Activated T-helper 1 cell treated with anti-CD3 and anti-CD28 coated beads, Interleukin-2, amount 50 U/mL, for 16 hours (primary cell): ENCODE data around the gene KLF7.

Experiments
- DNase-seq, 2 donors: peaks; one replicate each; pipeline ENCODE4 v3.0.0-alpha.2; 2020; ENCODE audit warnings: low read depth in 1 of 2, low spot score in 1 of 2

KLF7 gene

DNA sequence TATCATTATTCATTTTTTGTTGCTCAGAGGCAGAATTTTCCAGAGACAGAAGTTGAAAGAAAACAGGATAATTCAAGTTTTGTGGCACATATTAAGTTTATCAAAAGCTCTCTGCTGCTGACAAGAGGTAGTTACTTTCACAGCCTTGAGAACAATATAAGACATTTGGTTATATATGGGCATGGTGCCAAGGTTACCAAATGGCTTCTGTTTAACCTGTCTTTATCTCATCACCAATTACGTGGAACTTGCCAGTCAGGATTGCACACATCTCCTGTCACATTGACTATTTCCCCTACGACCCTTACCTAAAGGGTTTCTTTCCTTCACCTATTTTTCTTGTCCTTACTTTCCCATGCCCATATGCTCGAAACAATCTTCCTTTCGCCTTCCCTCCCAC is 35.9 kb downstream of the KLF7 start:
- no peak for DNase-seq

GRCh38 chr2:207128867-207129266 is 36.9 kb downstream of the KLF7 start:
- DNase-seq, result no peak

- DNase-seq, result no peak
These were observed 38.9 kb downstream of the KLF7 start for GRCh38 chr2:207126724-207127308.

DNA sequence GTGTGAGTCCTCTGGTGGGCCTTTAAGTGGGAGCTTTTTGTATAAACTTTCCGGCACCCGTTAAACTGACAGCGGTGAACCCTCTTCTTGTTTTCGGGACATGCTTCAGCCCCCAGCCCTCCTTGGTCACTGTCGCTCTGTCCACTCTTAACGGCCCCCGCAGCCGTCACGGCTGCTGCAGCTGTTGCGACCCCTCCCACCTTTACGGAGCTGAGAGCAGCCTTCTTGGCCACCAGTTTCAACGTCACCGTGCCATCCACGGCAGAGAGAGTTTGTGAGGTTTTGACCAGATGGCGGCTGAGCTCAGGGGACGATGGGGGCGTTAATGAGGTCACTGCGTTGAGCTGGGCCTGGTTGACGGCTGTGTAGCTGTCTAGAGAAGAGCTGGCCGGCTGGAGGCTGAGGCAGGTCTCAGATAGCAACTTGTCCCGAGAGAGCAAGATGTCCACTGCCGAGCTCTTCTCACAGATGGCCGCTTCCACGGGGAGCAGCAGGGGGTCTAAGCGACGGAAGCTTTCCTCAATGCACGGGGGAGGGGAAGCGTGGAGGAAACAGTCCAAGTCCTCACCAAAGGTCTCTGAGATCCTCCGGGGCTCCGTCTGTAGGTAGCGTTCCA is 41.9 kb downstream of the KLF7 start:
- no peak for DNase-seq

GRCh38 chr2:207123335-207123744 is 42.4 kb downstream of the KLF7 start:
- peak in 1 of 2 donors; percentile 15 for DNase-seq

DNA sequence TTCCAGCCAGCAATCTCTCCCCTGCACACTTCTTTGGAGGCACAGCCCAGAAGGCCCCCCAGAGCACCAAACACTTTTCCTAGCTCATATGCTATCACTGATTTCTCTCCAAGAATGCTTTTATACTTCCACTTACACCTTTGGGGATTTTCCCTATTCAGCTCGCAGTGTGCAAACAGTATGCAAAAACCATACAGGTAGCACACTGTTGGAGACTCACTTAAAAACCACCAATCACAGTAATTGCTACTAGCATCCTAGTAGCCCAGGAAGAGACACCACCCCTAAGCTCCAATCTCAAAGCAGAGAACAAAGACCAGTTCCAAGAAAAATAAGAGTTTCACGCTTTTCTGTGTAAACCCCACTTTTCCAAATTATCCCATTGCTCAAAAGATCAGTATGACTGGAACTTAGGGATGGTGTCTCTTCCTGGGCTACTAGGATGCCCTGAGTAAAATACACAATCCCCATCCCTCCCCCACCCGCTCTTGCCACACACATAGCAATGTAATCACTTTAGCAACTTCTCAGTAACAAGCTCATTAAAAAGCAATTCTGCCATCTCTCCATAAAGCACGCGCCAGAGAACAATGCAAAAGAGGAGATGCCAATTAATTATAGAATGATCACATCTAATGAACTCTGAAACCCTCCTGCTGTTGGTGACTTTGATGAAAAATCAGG is 43.0 kb downstream of the KLF7 start:
- no peak for DNase-seq

DNA sequence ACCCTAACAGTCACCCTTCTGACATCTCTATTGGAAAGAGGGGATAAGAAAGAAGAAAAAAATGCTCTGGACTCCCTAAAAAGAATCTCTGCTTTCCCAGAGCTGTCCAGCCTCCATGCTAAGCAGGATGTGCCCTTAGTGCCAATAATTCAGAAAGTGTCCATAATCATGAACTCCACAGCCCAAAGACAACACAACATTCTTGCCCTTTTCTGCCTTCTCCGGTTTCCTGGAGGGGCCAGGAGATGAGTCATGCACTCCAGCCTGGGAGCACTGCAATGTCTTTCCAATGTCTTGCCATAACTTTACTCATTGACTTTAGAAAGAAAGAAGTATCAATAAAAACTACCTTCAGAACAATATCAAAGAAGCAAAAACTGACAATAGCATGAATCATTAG is 44.0 kb downstream of the KLF7 start:
- no peak for DNase-seq

GRCh38 chr2:207119048-207119447 is 46.7 kb downstream of the KLF7 start:
- no peak for DNase-seq

- DNase-seq, result no peak
These were observed 48.1 kb downstream of the KLF7 start for GRCh38 chr2:207117668-207118067.

DNA sequence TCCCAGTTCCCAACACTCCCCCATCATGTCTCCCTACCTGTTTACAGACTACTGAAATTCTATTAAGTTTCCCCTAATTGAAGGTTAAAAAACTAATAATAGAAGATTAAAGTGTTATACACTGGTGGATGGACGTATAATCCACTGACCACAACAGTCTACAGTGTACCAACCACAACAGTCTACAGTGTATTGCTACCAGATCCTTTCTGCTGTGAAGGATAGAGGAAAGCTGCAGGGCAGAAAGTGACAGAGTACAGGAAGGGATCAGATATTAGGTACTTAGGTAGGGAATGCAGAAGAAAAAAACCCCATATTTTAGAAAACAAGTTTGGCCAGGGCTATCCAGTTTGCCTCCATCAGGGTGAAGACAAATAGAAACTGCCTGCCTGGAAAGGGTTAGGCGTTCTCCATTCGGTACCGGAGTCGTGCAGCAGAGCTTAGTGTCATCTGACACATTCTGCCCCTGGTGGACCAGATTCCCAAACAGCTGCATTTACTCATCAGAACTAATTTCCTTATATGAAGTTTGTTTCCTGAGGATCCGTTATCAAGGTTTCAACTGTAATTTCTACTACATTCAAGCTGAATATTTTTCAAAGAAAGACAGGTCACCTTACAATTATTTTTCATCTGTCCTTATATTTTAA is 49.9 kb downstream of the KLF7 start:
- DNase-seq, result no peak

GRCh38 chr2:207113414-207113813 is 52.3 kb downstream of the KLF7 start:
- DNase-seq, result no peak

- DNase-seq, result no peak
These were observed 53.0 kb downstream of the KLF7 start for GRCh38 chr2:207112785-207113184.

DNA sequence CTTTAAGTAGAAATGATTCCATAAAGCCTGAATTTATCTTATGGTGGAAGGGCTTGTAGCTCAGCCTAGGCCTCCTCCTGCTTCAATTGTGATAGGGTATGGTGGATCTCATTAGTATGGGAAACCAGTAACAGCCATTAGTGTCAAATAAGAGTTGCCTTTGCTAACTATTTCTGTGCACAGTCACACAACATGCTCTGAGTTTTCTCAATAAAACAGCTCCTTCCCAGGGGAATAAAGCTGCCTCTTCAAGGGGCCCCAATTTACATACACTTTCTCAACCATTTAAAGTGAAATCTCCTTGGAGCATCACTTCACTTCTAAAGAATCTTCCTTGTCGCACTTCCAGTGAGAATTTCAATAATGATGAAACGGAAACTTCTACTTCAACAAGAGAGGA is 53.4 kb downstream of the KLF7 start:
- DNase-seq, result no peak

GRCh38 chr2:207111757-207112156 is 54.0 kb downstream of the KLF7 start:
- DNase-seq, result no peak

- DNase-seq, result no peak
These were observed 55.0 kb downstream of the KLF7 start for GRCh38 chr2:207110715-207111114.

- no peak for DNase-seq
These were observed 55.4 kb downstream of the KLF7 start for GRCh38 chr2:207110310-207110709.

DNA sequence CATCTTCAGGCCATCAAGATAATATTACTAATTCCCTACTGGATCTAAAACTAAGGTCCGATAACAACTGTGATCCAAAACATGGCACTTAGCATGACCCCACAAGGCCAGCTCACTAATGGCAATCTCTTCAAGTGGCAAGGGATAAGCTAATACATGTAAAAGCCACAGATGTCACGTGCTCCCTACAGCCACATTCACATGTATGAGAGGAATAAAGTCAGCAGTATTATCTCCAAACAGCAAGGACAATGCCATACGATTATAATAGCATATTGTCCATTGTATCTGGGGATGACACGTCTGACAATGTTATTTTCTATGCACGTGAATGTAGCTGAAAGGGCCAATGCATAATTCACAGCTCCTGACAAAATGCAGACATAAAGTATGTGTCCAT is 56.0 kb downstream of the KLF7 start:
- DNase-seq, result no peak

- no peak for DNase-seq
These were observed 57.3 kb downstream of the KLF7 start for GRCh38 chr2:207108440-207108839.

GRCh38 chr2:207107551-207107950 is 58.2 kb downstream of the KLF7 start:
- DNase-seq, result no peak

GRCh38 chr2:207107131-207107530 is 58.6 kb downstream of the KLF7 start:
- DNase-seq, result no peak

DNA sequence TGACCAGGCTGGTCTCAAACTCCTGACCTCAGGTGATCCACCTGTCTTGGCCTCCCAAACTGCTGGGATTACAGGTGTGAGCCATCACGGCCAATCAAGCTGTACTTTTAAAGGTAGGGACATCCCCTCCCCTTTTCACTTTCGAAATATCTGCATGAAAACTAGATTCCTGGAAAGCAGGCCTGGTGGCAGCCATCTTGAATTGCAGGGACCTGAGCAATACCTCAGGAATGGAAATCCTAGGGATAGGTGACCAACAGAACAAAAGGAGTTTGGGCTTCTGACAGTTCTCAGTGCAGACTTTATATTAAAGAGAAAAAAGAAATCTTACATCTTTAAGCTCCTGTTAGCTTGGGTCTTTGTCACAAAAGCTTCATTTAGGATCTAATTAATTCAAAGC is 62.6 kb downstream of the KLF7 start:
- no peak for DNase-seq

DNA sequence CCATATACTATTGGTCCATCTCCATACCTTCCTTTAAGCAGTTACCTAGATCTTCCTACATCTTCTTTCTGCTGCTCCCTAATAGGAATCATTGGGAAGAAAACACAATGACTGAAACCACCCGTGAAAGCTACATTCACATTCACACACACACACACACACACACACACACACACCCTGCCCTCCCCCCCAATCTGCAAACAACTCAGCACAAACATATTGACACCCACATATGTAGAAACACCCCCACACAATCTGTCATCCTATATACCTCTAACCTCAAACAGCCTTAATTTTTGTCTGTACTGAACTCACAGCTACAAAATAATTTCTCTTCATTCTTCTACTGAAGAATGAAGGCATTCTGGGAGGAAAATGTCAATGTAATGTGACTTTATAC is 63.8 kb downstream of the KLF7 start:
- no peak for DNase-seq
